OCI-LY7 (cell line): ENCODE measurements around the gene EBF3.

Experiments
- EZH2phosphoT487 ChIP-seq: fragments of 200-600 bp; sonication (generic); IDR thresholded peaks from 2 replicates; pipeline ENCODE4 v1.6.1; 2018; ENCODE audit warnings: low read depth, borderline replicate concordance, mild to moderate bottlenecking, mixed run types, antibody characterized with exemption, low read length, moderate library complexity, mixed read lengths
- TF ChIP-seq, protein P1 (sequence below): fragments of 200-600 bp; sonication (generic); conservative IDR thresholded peaks from 2 replicates; pipeline ENCODE4 v1.5.1; 2014; ENCODE audit warnings: mild to moderate bottlenecking, antibody characterized with exemption, low read length, moderate library complexity, mixed read lengths

DNA sequence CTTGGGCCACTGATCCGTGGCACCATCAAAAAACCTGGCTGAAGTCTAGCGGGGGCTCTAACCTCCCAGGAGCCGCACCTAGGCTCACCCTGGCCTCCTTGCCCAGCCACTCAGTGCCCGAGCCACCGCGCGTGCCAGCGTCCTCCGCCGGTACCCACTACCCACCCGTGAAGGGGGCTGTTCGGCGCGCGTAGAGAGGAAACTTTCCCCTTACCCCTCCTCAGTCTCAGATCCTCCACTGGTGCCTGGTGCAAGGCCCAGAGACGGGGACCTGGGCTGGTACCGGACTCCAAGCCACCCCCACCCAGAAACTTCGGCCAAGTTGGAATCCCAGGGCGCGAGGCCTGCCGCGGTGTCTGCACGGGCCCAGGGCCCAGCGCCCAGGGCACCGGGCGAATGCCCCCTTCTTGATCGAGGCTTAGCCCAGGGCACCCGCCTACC is 3.5 kb upstream of the EBF3 start:
- TF ChIP-seq, protein P1, sequence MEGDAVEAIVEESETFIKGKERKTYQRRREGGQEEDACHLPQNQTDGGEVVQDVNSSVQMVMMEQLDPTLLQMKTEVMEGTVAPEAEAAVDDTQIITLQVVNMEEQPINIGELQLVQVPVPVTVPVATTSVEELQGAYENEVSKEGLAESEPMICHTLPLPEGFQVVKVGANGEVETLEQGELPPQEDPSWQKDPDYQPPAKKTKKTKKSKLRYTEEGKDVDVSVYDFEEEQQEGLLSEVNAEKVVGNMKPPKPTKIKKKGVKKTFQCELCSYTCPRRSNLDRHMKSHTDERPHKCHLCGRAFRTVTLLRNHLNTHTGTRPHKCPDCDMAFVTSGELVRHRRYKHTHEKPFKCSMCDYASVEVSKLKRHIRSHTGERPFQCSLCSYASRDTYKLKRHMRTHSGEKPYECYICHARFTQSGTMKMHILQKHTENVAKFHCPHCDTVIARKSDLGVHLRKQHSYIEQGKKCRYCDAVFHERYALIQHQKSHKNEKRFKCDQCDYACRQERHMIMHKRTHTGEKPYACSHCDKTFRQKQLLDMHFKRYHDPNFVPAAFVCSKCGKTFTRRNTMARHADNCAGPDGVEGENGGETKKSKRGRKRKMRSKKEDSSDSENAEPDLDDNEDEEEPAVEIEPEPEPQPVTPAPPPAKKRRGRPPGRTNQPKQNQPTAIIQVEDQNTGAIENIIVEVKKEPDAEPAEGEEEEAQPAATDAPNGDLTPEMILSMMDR, result no peak
- no peak for TF ChIP-seq EZH2phosphoT487
